Cardiac septum (tissue), 1 donor: Measurements from ENCODE around the gene FEZ2. TPM values are rescaled to one million over a fixed set of nuclear protein-coding genes. Genes with fewer than 3 reads are reported as not detected.

Experiments
- DNase-seq: peaks from one replicate; pipeline ENCODE4 v3.0.0-alpha.2; 2020; ENCODE audit warnings: low spot score
- intact Hi-C: fragments of 100-400 bp; cut with DNase I; formaldehyde crosslinking; loops from one replicate; pipeline ENCODE4 v1.14.0; 2022
- total RNA-seq: library from RNA; stranded (reverse); fragmentation: NEBNext Ultra II Directional; extraction: Animal tissue kit (Norgen Biotek cat#: 25700); gene quantifications from one replicate; pipeline ENCODE4 v1.2.1, GENCODE V29; 2021
- donor health status: DM: no; HTN: no; CAD: no.

Gene FEZ2
- total RNA-seq, 1 donor from 2014 or later, result 50.5 TPM

- DNase-seq, result no peak
- intact Hi-C loops, result loop anchor here (5.0 kb wide), 1 partner anchor 41 kb away; no protein-coding TSS in a partner anchor
Measured at GRCh38 chr2:36540986-36541754, 56.8 kb downstream of the FEZ2 start.

- DNase-seq, result no peak
- intact Hi-C loops, result loop anchor here (5.0 kb wide), 1 partner anchor 43 kb away; no protein-coding TSS in a partner anchor
Measured at GRCh38 chr2:36539631-36540030, 58.3 kb downstream of the FEZ2 start.

GRCh38 chr2:36538335-36538734 lies 59.6 kb downstream of the FEZ2 start:
- intact Hi-C loops, result no loop called here
- no peak for DNase-seq

GRCh38 chr2:36536776-36537175 lies 61.2 kb downstream of the FEZ2 start:
- intact Hi-C loops, result no loop called here
- no peak for DNase-seq

- no peak for DNase-seq
- intact Hi-C loops, result no loop called here
Measured at GRCh38 chr2:36535099-36535498, 62.9 kb downstream of the FEZ2 start.

GRCh38 chr2:36534275-36534799 lies 63.6 kb downstream of the FEZ2 start:
- intact Hi-C loops, result no loop called here
- no peak for DNase-seq

GRCh38 chr2:36530983-36531354 lies 67.0 kb downstream of the FEZ2 start:
- intact Hi-C loops, result no loop called here
- DNase-seq, result no peak

- intact Hi-C loops, result no loop called here
- no peak for DNase-seq
Measured at GRCh38 chr2:36530178-36530982, 67.6 kb downstream of the FEZ2 start.

GRCh38 chr2:36528766-36529392 lies 69.1 kb downstream of the FEZ2 start:
- intact Hi-C loops, result no loop called here
- DNase-seq, result no peak

- intact Hi-C loops, result no loop called here
- no peak for DNase-seq
Measured at GRCh38 chr2:36528274-36528673, 69.7 kb downstream of the FEZ2 start.

GRCh38 chr2:36526226-36526625 lies 71.7 kb downstream of the FEZ2 start:
- intact Hi-C loops, result no loop called here
- DNase-seq, result no peak

- intact Hi-C loops, result no loop called here
- DNase-seq, result no peak
Measured at GRCh38 chr2:36525245-36525644, 72.7 kb downstream of the FEZ2 start.

GRCh38 chr2:36523153-36523552 lies 74.8 kb downstream of the FEZ2 start:
- no peak for DNase-seq
- intact Hi-C loops, result no loop called here

- no peak for DNase-seq
- intact Hi-C loops, result no loop called here
Measured at GRCh38 chr2:36520431-36520830, 77.5 kb downstream of the FEZ2 start.

GRCh38 chr2:36516136-36516870 lies 81.7 kb downstream of the FEZ2 start:
- intact Hi-C loops, result no loop called here

GRCh38 chr2:36515538-36515937 lies 82.4 kb downstream of the FEZ2 start:
- no peak for DNase-seq
- intact Hi-C loops, result no loop called here

More at GRCh38 chr2:36516136-36516870, 81.7 kb downstream of the FEZ2 start:
- DNase-seq, result no peak

- no peak for DNase-seq
- intact Hi-C loops, result loop anchor here (5.0 kb wide), 1 partner anchor 154 kb away; no protein-coding TSS in a partner anchor
Measured at GRCh38 chr2:36513661-36514060, 84.3 kb downstream of the FEZ2 start.

- intact Hi-C loops, result loop anchor here (5.0 kb wide), 1 partner anchor 155 kb away; no protein-coding TSS in a partner anchor
- DNase-seq, result no peak
Measured at GRCh38 chr2:36512705-36513104, 85.3 kb downstream of the FEZ2 start.

- intact Hi-C loops, result loop anchor here (5.0 kb wide), 1 partner anchor 155 kb away; no protein-coding TSS in a partner anchor
Measured at GRCh38 chr2:36511858-36512603, 85.9 kb downstream of the FEZ2 start.

More at GRCh38 chr2:36511858-36512603, 85.9 kb downstream of the FEZ2 start:
- DNase-seq, result no peak
